ENCODE results near the gene MEIOB. TPM values are rescaled to one million over a fixed set of nuclear protein-coding genes. Genes with fewer than 3 reads are reported as not detected.

The MEIOB gene
- total RNA-seq, 4 donors from 2014 or later = not detected

- 70% methylated on average over 2 of the region's 17 CpGs; no CpG with 5 or more reads in 1 of the 2 donors for WGBS, 2 donors (ENCODE audit: low coverage in 1 of 2)
- Histone ChIP-seq H3K9me3 (no peaks in the 10 kb centered on the region), H3K27ac (no peak overlapping the region), H3K36me3 (no peaks in the 10 kb centered on the region), H3K4me1 (no peaks in the 10 kb centered on the region), H3K4me3 (no peak overlapping the region), H3K27me3 (peaks cover 80% of the 10 kb centered on the region)
- ATAC-seq = no peak
- TF ChIP-seq EP300 (IDR thresholded peaks at IDR 0.05) = no peak
- TF ChIP-seq POLR2A (IDR thresholded peaks at IDR 0.05) = no peak
- TF ChIP-seq POLR2AphosphoS5 (IDR thresholded peaks at IDR 0.05) = no peak
- no peak for TF ChIP-seq CTCF (IDR thresholded peaks at IDR 0.05)
Observed at GRCh38 chr16:1907226-1907860, 35.4 kb upstream of the MEIOB start.

- no CpG with 5 or more reads among the region's 5 CpGs for WGBS, 2 donors (ENCODE audit: low coverage in 1 of 2)
- ATAC-seq = no peak
- no peak for TF ChIP-seq CTCF (IDR thresholded peaks at IDR 0.05)
- TF ChIP-seq POLR2AphosphoS5 (IDR thresholded peaks at IDR 0.05) = no peak
- TF ChIP-seq EP300 (IDR thresholded peaks at IDR 0.05) = no peak
- TF ChIP-seq POLR2A (IDR thresholded peaks at IDR 0.05) = no peak
- Histone ChIP-seq H3K27me3 (peaks cover 80% of the 10 kb centered on the region), H3K27ac (no peak overlapping the region), H3K4me1 (no peaks in the 10 kb centered on the region), H3K36me3 (no peaks in the 10 kb centered on the region), H3K9me3 (no peaks in the 10 kb centered on the region), H3K4me3 (no peak overlapping the region)
Observed at GRCh38 chr16:1906846-1907165, 34.8 kb upstream of the MEIOB start.

- Histone ChIP-seq H3K4me3 (no peak overlapping the region), H3K27me3 (peaks cover 80% of the 10 kb centered on the region), H3K36me3 (no peaks in the 10 kb centered on the region), H3K27ac (no peak overlapping the region), H3K4me1 (no peaks in the 10 kb centered on the region), H3K9me3 (no peaks in the 10 kb centered on the region)
- 60% methylated on average over 14 of the region's 31 CpGs; no CpG with 5 or more reads in 1 of the 2 donors for WGBS, 2 donors (ENCODE audit: low coverage in 1 of 2)
- TF ChIP-seq EP300 (IDR thresholded peaks at IDR 0.05) = no peak
- TF ChIP-seq POLR2A (IDR thresholded peaks at IDR 0.05) = no peak
- TF ChIP-seq POLR2AphosphoS5 (IDR thresholded peaks at IDR 0.05) = no peak
- TF ChIP-seq CTCF (IDR thresholded peaks at IDR 0.05) = no peak
- no peak for ATAC-seq
Observed at GRCh38 chr16:1906055-1906845, 34.3 kb upstream of the MEIOB start.

- WGBS, 2 donors (ENCODE audit: low coverage in 1 of 2) = 25 to 50% methylated on average over 5 to 8 of the region's 22 CpGs
- Histone ChIP-seq H3K9me3 (no peaks in the 10 kb centered on the region), H3K4me3 (no peak overlapping the region), H3K27me3 (peaks cover 80% of the 10 kb centered on the region), H3K27ac (no peak overlapping the region), H3K36me3 (no peaks in the 10 kb centered on the region), H3K4me1 (no peaks in the 10 kb centered on the region)
- TF ChIP-seq POLR2AphosphoS5 (IDR thresholded peaks at IDR 0.05) (no peak), EP300 (IDR thresholded peaks at IDR 0.05) (no peak), POLR2A (IDR thresholded peaks at IDR 0.05) (no peak), CTCF (IDR thresholded peaks at IDR 0.05) (no peak)
- ATAC-seq = no peak
Observed at GRCh38 chr16:1903845-1904840, 32.2 kb upstream of the MEIOB start.

Data from gastroesophageal sphincter (tissue), 4 donors.